Measurements from ENCODE around the gene TMEM151A. TPM values are rescaled to one million over a fixed set of nuclear protein-coding genes. Genes with fewer than 3 reads are reported as not detected.

Gene TMEM151A
- polyA plus RNA-seq, 1 experiment = 0.15 TPM

GRCh38 chr11:66263785-66264184, 27.9 kb upstream of the TMEM151A start:
- Histone ChIP-seq H3K36me3 (ENCODE audit: control insufficient read depth, insufficient read depth, low read length) (peaks cover 39% of the 10 kb centered on the region), H3K27me3 (ENCODE audit: control insufficient read depth, insufficient read depth, low read length) (no peaks in the 10 kb centered on the region), H3K4me3 (ENCODE audit: low read depth, low read length) (no peak overlapping the region)
- no peak for DNase-seq (ENCODE audit: low read depth)
- no peak for TF ChIP-seq CTCF (IDR thresholded peaks at IDR 0.05; ENCODE audit: insufficient read depth, low read depth, low read length)
- ChIA-PET POLR2A (no interaction called here), CTCF (interaction anchor here (0.6 to 1.3 kb wide), 4 partner anchors 19 to 1053 kb away, joined by 3 to 5 read pairs (median 4); no protein-coding TSS in a partner anchor)

GRCh38 chr11:66264383-66264782, 27.3 kb upstream of the TMEM151A start:
- DNase-seq (ENCODE audit: low read depth) = no peak
- TF ChIP-seq CTCF (IDR thresholded peaks at IDR 0.05; ENCODE audit: insufficient read depth, low read depth, low read length) = no peak
- CTCF ChIA-PET = interaction anchor here (0.6 kb wide), 1 partner anchor 274 kb away, joined by 5 read pairs; no protein-coding TSS in a partner anchor
- H3K36me3 ChIP-seq (ENCODE audit: control insufficient read depth, insufficient read depth, low read length) = peaks cover 39% of the 10 kb centered on the region
- POLR2A ChIA-PET = interaction anchor here (0.5 kb wide), 1 partner anchor 367 kb away, joined by 6 read pairs; no protein-coding TSS in a partner anchor
- no peaks in the 10 kb centered on the region for H3K27me3 ChIP-seq (ENCODE audit: control insufficient read depth, insufficient read depth, low read length)
- no peak overlapping the region for H3K4me3 ChIP-seq (ENCODE audit: low read depth, low read length)

- peak; percentile 41 for TF ChIP-seq CTCF (IDR thresholded peaks at IDR 0.05; ENCODE audit: insufficient read depth, low read depth, low read length)
- Histone ChIP-seq H3K4me3 (ENCODE audit: low read depth, low read length) (no peak overlapping the region), H3K27me3 (ENCODE audit: control insufficient read depth, insufficient read depth, low read length) (no peaks in the 10 kb centered on the region), H3K36me3 (ENCODE audit: control insufficient read depth, insufficient read depth, low read length) (peaks cover 38% of the 10 kb centered on the region)
- CTCF ChIA-PET = interaction anchor here (1.7 kb wide), 1 partner anchor 18 kb away, joined by 3 read pairs; no protein-coding TSS in a partner anchor
- POLR2A ChIA-PET = interaction anchor here (0.6 kb wide), 1 partner anchor 196 kb away, joined by 3 read pairs; no protein-coding TSS in a partner anchor
- DNase-seq (ENCODE audit: low read depth) = no peak
These were observed 26.8 kb upstream of the TMEM151A start for GRCh38 chr11:66264914-66265313.

- DNase-seq (ENCODE audit: low read depth) = no peak
- no peak overlapping the region for H3K4me3 ChIP-seq (ENCODE audit: low read depth, low read length)
- ChIA-PET CTCF (interaction anchor here (0.5 to 8.7 kb wide), 4 partner anchors 16 to 168 kb away, joined by 3 to 60 read pairs (median 3); no protein-coding TSS in a partner anchor), POLR2A (interaction anchor here (0.6 kb wide), 2 partner anchors 197 to 354 kb away, joined by 3 read pairs; no protein-coding TSS in a partner anchor)
- H3K27me3 ChIP-seq (ENCODE audit: control insufficient read depth, insufficient read depth, low read length) = no peaks in the 10 kb centered on the region
- no peak for TF ChIP-seq CTCF (IDR thresholded peaks at IDR 0.05; ENCODE audit: insufficient read depth, low read depth, low read length)
- H3K36me3 ChIP-seq (ENCODE audit: control insufficient read depth, insufficient read depth, low read length) = peaks cover 38% of the 10 kb centered on the region
These were observed 25.9 kb upstream of the TMEM151A start for GRCh38 chr11:66265531-66266377.

Measured in BJ (cell line).